ENCODE measurements around the gene OR2B2.
"Not testable (repeated sequence)": the region's sequence is repeated elsewhere in the genome, so short reads cannot be mapped to it uniquely, and the experiment has no call there.

OR2B2 gene
- 0 reads per million in 2 experiments for total RNA-seq

GRCh38 chr6:27911956-27912446 is at the start of gene OR2B2:
TSS of gene OR2B2 (minus strand) at chr6:27912396. CDS start at chr6:27912319, 77 bp downstream.
- no peak for DNase-seq (ENCODE audit: low read depth)

GRCh38 chr6:27957516-27957915 is 45.3 kb upstream of the OR2B2 start:
- no peak for DNase-seq (ENCODE audit: low read depth)

- no peak for DNase-seq (ENCODE audit: low read depth)
Measured at GRCh38 chr6:27956941-27957340, 44.7 kb upstream of the OR2B2 start, which contains the start of gene OR2B6. TSS of gene OR2B6 (plus strand) at chr6:27957241. CDS start at chr6:27957241, 0 bp downstream.

GRCh38 chr6:27951040-27951439 is 38.8 kb upstream of the OR2B2 start:
- DNase-seq (ENCODE audit: low read depth): no peak

- no peak for DNase-seq (ENCODE audit: low read depth)
Measured at GRCh38 chr6:27948237-27948636, 36.0 kb upstream of the OR2B2 start.

GRCh38 chr6:27943072-27943471 is 30.9 kb upstream of the OR2B2 start:
- DNase-seq (ENCODE audit: low read depth): not testable (repeated sequence)

GRCh38 chr6:27940766-27941165 is 28.6 kb upstream of the OR2B2 start:
- no peak for DNase-seq (ENCODE audit: low read depth)

- no peak for DNase-seq (ENCODE audit: low read depth)
Measured at GRCh38 chr6:27931209-27931608, 19.0 kb upstream of the OR2B2 start.

- not testable (repeated sequence) for DNase-seq (ENCODE audit: low read depth)
Measured at GRCh38 chr6:27929930-27930329, 17.7 kb upstream of the OR2B2 start.

- not testable (repeated sequence) for DNase-seq (ENCODE audit: low read depth)
Measured at GRCh38 chr6:27928041-27928440, 15.8 kb upstream of the OR2B2 start.

- no peak for DNase-seq (ENCODE audit: low read depth)
Measured at GRCh38 chr6:27924179-27924578, 12.0 kb upstream of the OR2B2 start.

- no peak for DNase-seq (ENCODE audit: low read depth)
Measured at GRCh38 chr6:27922949-27923348, 10.8 kb upstream of the OR2B2 start.

GRCh38 chr6:27908017-27908416 is 4.2 kb downstream of the OR2B2 start:
- DNase-seq (ENCODE audit: low read depth): no peak

GRCh38 chr6:27902335-27903314 is 9.6 kb downstream of the OR2B2 start:
- DNase-seq (ENCODE audit: low read depth): peak; percentile 84

GRCh38 chr6:27901801-27902200 is 10.4 kb downstream of the OR2B2 start:
- no peak for DNase-seq (ENCODE audit: low read depth)

GRCh38 chr6:27900197-27900596 is 12.0 kb downstream of the OR2B2 start:
- not testable (repeated sequence) for DNase-seq (ENCODE audit: low read depth)

GRCh38 chr6:27899543-27899942 is 12.7 kb downstream of the OR2B2 start:
- no peak for DNase-seq (ENCODE audit: low read depth)

- no peak for DNase-seq (ENCODE audit: low read depth)
Measured at GRCh38 chr6:27897580-27898206, 14.5 kb downstream of the OR2B2 start.

GRCh38 chr6:27896398-27896796 is 15.8 kb downstream of the OR2B2 start:
- no peak for DNase-seq (ENCODE audit: low read depth)

GRCh38 chr6:27894839-27895762 is 17.1 kb downstream of the OR2B2 start:
- DNase-seq (ENCODE audit: low read depth): peak; percentile 51
